ENCODE measurements around the gene SDK2.

Gene SDK2

DNA sequence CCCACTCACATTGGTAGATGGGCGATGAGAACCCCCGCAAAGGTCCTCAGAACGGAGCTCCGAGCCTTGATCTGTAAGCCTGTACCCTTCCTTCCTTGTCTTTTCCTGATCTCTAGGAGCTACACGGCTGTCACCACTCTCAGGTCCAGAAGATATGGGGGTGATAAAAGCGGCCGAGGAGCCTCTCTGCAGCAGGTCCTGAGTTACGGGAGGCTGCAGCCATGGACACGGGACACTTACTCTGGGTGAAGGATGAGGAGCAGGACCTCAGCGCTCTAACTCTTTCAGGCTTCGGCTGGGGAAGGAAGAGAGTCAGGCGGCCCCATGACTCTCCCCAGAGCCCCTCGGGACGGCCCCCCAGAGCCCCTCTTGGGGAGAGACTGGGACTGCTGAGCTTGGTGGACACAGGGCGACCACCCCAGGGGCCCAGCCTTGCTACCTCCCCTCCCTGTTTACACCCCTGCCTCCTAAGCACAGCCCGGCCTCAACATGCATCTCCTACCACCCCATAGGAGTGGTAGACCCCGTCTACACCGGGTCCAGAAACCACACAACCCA is 74.4 kb downstream of the SDK2 start:
- H3K36me3 Mint-ChIP-seq (ENCODE audit: low read depth), result no peaks in the 10 kb centered on the region
- H3K4me3 Mint-ChIP-seq, result no peak overlapping the region
- H3K27ac Mint-ChIP-seq, result no peak overlapping the region
- intact Hi-C loops (cut with micrococcal nuclease), result no loop called here
- H3K4me1 Mint-ChIP-seq (ENCODE audit: low read depth), result peaks cover 9% of the 10 kb centered on the region
- H3K9me3 Mint-ChIP-seq, result no peaks in the 10 kb centered on the region
- no peaks in the 10 kb centered on the region for H3K27me3 Mint-ChIP-seq

DNA sequence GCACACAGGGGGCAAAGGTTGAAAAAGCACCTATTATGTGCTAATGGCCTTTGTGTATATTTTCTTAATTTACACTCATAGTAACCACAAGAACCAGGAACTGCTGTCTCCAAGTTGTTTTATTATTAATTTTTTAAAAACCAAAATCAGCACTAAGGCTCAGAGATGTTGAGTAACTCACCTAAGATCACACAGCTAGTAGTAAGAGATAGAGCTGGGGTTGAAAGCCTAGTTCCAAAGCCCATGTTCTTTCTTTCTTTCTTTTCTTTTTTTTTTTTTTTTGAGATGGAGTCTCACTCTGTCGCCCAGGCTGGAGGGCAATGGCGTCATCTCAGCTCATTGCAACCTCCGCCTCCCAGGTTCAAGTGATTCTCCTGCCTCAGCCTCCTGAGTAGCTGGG is 75.3 kb downstream of the SDK2 start:
- H3K9me3 Mint-ChIP-seq, result no peaks in the 10 kb centered on the region
- no peak overlapping the region for H3K4me3 Mint-ChIP-seq
- no peaks in the 10 kb centered on the region for H3K36me3 Mint-ChIP-seq (ENCODE audit: low read depth)
- H3K4me1 Mint-ChIP-seq (ENCODE audit: low read depth), result peaks cover 9% of the 10 kb centered on the region
- no peak overlapping the region for H3K27ac Mint-ChIP-seq
- intact Hi-C loops (cut with micrococcal nuclease), result no loop called here
- H3K27me3 Mint-ChIP-seq, result no peaks in the 10 kb centered on the region

DNA sequence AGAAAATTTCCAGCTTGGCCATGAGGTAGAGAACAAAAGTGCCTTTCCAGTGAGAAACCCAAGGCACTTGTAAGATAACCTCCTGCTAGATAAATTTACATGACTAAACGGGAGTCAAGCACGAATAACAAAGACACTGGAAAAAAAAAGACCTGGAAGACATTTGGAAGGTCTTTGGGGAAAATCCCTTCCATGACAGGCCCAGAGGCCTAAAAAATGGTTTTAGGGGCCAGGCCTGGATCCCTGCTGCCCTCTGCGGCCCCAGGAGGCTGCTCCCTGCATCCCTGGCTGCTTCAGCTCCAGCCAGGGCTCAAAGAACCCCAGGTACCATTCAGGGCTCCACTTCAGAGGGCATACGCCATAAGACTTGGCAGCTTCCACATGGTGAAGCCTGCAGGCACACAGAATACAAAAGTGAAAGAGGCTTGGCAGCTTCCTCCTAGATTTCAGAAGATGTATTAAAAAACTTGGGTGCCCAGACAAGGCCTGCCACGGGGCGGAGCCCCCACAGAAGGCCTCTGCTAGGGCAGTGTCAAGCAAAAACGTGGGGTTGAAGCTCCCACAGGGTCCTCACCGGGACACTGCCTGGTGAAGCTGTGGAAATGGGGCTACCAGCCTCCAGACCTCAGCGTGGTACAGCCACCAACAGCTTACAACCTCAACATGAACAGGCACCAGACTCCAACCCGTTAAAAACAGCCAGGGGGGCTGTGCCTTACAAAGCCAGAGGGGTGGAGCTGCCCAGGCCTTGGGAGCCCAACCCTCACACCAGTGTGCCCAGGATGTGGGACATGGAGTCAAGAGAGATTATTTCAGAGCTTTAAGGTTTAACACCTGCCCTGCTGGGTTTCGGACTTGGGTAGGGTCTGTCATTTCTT is 77.1 kb downstream of the SDK2 start:
- H3K36me3 Mint-ChIP-seq (ENCODE audit: low read depth), result no peaks in the 10 kb centered on the region
- H3K4me3 Mint-ChIP-seq, result no peak overlapping the region
- H3K27me3 Mint-ChIP-seq, result no peaks in the 10 kb centered on the region
- peak overlapping the region; percentile 47 for H3K27ac Mint-ChIP-seq
- peaks cover 9% of the 10 kb centered on the region for H3K4me1 Mint-ChIP-seq (ENCODE audit: low read depth)
- intact Hi-C loops (cut with micrococcal nuclease), result no loop called here
- H3K9me3 Mint-ChIP-seq, result no peaks in the 10 kb centered on the region

DNA sequence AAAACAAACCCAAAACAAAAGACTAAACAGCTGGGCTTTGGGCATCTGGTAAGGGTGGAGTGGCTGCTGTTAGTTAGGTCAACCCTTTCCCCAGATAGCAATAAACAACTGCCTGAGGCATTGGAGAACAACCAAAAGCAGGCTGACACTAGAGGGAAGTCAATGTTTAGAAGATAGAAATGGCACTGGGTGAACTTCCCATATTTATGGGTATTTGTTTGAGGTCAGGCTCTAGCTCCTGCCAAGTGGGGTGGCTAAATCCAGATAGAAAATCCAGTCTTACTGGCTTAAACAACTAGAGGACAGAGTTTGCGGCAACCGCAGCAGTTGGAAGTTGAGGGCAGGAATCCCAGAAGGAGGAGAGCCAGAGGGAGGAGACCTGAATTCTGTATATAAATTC is 79.4 kb downstream of the SDK2 start:
- no peaks in the 10 kb centered on the region for H3K27me3 Mint-ChIP-seq

DNA sequence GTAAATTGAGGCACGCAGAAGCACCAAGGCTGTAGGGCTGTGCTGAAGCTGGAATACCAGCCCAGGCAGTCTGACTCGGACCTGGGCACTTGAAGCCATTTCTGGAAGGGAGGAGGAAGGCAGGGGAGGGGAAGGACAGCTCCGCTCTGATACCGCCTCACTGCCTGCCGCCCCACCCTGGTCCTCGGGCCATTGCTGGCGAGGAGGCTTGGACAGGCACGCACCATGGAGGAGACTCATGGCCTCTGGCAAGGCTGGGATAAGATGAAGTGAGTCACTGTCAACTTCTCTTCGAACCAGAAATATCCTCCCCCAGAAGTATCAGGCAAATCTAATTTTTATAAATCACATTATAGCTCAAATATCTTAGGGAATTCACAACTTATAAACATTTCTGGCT is 81.3 kb downstream of the SDK2 start:
- Mint-ChIP-seq H3K9me3 (no peaks in the 10 kb centered on the region), H3K27me3 (no peaks in the 10 kb centered on the region), H3K36me3 (ENCODE audit: low read depth) (no peaks in the 10 kb centered on the region), H3K4me3 (no peak overlapping the region), H3K4me1 (ENCODE audit: low read depth) (peaks cover 9% of the 10 kb centered on the region), H3K27ac (no peak overlapping the region)
- intact Hi-C loops (cut with micrococcal nuclease), result no loop called here

More for the DNA sequence above, 79.4 kb downstream of the SDK2 start:
- peaks cover 9% of the 10 kb centered on the region for H3K4me1 Mint-ChIP-seq (ENCODE audit: low read depth)
- intact Hi-C loops (cut with micrococcal nuclease), result no loop called here
- H3K4me3 Mint-ChIP-seq, result no peak overlapping the region
- H3K27ac Mint-ChIP-seq, result no peak overlapping the region
- H3K9me3 Mint-ChIP-seq, result no peaks in the 10 kb centered on the region
- no peaks in the 10 kb centered on the region for H3K36me3 Mint-ChIP-seq (ENCODE audit: low read depth)

DNA sequence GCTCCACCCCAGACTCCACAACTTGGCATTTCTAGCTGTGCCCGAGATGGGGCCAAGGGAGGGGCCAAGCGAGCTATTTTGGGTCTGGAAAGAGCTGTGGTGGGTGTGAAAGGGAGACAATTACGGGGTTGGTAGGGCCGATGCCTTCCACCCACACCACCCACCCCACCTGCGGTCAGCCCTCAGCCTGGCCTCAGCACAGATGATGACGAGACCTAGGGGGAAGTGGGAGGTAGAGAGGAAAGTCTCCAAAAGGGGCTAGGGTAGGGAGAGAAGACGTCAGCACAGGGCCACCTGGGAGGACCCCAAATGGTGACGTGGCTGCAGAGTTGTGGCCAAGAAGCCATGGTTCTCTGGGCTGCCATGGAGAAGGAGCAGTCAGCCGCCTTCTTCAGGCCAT is 83.1 kb downstream of the SDK2 start:
- no peaks in the 10 kb centered on the region for H3K4me1 Mint-ChIP-seq (ENCODE audit: low read depth)
- intact Hi-C loops (cut with micrococcal nuclease), result no loop called here
- H3K4me3 Mint-ChIP-seq, result no peak overlapping the region
- no peaks in the 10 kb centered on the region for H3K9me3 Mint-ChIP-seq
- H3K27me3 Mint-ChIP-seq, result no peaks in the 10 kb centered on the region
- H3K36me3 Mint-ChIP-seq (ENCODE audit: low read depth), result no peaks in the 10 kb centered on the region
- no peak overlapping the region for H3K27ac Mint-ChIP-seq

DNA sequence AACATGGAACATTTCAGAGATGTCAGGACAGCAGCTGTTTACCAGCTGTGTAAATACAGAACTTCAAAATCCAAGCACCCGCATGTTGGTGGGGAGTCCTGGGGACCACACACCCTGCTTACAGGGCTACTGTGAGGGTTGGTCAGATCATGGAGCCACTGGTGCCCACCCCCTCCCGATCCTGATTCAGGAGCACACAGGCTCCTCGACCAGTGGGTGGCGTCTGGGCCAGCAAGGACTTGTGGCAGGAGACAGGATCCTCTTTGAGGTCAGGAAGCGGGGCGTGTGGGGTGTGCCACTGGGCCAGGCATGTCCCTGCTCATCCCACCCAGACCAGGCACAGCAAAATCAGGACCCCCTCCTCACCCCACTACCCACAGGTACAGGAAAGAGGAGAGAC is 83.6 kb downstream of the SDK2 start:
- Mint-ChIP-seq H3K9me3 (no peaks in the 10 kb centered on the region), H3K4me1 (ENCODE audit: low read depth) (no peaks in the 10 kb centered on the region), H3K27me3 (peaks cover 1% of the 10 kb centered on the region), H3K27ac (no peak overlapping the region), H3K36me3 (ENCODE audit: low read depth) (no peaks in the 10 kb centered on the region), H3K4me3 (no peak overlapping the region)
- intact Hi-C loops (cut with micrococcal nuclease), result no loop called here

DNA sequence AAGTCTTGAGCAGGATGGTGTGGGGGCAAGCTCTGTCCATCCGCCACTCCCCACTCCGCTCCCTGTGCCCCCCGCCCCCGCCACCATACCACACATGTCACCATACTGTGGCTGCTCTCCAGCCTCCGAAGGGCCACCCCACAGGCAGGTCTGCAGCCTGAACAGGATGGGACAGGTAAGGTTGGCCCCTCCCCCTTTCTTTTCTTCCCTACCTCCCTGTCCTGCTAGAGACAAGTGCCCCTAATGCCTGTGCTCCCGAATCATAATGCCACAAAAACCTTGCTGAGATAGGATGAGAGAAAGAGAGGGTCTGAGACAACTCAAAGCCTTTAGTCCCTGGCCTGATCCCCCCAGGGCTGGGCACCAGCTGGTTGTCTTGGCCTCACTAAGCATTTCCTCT is 84.7 kb downstream of the SDK2 start:
- no peak overlapping the region for H3K4me3 Mint-ChIP-seq
- intact Hi-C loops (cut with micrococcal nuclease), result no loop called here
- no peaks in the 10 kb centered on the region for H3K4me1 Mint-ChIP-seq (ENCODE audit: low read depth)
- no peaks in the 10 kb centered on the region for H3K9me3 Mint-ChIP-seq
- H3K36me3 Mint-ChIP-seq (ENCODE audit: low read depth), result no peaks in the 10 kb centered on the region
- no peak overlapping the region for H3K27ac Mint-ChIP-seq
- H3K27me3 Mint-ChIP-seq, result peaks cover 4% of the 10 kb centered on the region

DNA sequence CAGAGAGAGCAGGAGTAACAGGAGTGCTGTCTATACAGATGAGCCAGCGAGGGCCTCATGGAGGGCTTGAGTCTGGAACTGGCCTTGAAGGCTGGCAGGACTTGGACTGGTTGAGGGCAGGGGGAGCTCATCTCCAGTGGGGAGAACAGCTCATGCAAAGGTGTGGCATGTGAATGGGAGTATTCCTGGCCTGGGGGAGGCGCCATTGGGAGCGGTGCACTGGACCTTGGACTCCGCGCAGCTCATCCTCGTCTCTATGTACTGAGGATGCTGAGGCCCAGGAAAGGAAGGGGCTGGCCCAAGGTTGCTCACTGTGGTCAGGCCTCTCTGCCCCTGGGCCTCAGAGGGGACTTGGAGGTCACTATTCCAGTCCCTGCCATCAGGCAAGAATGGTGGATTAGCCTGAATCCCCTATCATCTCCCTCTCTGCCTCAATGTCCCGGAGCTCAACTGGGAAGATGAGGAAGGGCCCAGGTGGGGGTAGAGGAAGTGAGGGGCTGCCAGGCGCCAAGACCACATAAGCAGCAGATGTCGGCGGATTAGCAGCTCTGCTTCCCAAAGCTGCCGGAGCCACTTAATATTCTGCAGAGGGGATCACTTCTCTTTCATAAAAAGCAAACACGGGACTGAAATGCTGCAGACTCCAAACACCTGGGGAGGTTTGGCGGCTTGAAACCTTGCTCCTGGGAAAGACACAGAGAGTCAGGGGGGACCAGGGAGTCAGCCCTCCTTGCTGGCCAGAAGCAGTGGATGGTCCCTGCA is 88.9 kb downstream of the SDK2 start:
- Mint-ChIP-seq H3K27ac (no peak overlapping the region), H3K4me1 (ENCODE audit: low read depth) (peaks cover 6% of the 10 kb centered on the region), H3K36me3 (ENCODE audit: low read depth) (no peaks in the 10 kb centered on the region), H3K27me3 (peaks cover 15% of the 10 kb centered on the region), H3K4me3 (no peak overlapping the region), H3K9me3 (no peaks in the 10 kb centered on the region)
- intact Hi-C loops (cut with micrococcal nuclease), result no loop called here

DNA sequence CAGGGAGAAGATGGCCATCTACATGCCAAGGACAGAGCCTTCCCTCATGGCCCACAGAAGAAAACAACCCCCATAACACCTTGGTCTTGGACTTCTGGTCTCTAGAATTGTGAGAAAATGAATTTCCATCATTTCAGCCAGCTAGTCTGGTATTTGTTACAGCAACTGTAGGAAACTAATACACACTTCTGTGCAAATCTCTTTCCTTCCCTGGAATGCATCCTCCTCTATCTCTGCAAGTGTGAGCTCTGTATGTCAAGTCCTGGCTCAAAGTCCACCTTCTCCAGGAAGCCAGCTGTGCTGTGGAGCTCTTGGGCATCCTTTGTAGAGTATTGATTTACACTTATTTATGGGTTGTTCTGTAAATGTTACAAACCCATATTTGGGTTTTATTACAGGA is 89.7 kb downstream of the SDK2 start:
- H3K4me3 Mint-ChIP-seq, result no peak overlapping the region
- peaks cover 18% of the 10 kb centered on the region for H3K27me3 Mint-ChIP-seq
- intact Hi-C loops (cut with micrococcal nuclease), result no loop called here
- no peaks in the 10 kb centered on the region for H3K36me3 Mint-ChIP-seq (ENCODE audit: low read depth)
- H3K9me3 Mint-ChIP-seq, result no peaks in the 10 kb centered on the region
- H3K27ac Mint-ChIP-seq, result no peak overlapping the region
- peaks cover 8% of the 10 kb centered on the region for H3K4me1 Mint-ChIP-seq (ENCODE audit: low read depth)

DNA sequence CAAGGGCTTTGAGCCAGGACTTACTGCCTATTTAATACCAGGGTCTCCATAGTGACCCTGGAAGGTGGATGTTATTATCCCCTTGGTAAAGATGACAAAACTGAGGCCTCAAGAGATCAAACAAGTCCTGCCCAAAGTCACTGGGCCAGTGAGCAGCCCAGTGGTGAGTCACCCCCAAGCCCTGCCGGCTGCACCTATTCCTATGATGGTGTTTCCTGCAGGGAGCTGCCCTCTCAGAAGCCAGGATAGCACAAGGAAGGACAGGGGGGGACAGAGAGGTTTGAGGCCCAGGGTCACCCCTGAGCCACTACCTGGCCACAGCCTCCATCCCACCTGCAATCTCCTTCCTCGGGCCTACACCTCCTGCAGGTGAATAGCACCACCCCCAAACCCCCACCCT is 90.9 kb downstream of the SDK2 start:
- Mint-ChIP-seq H3K27ac (no peak overlapping the region), H3K27me3 (peaks cover 19% of the 10 kb centered on the region), H3K4me3 (no peak overlapping the region), H3K4me1 (ENCODE audit: low read depth) (peaks cover 20% of the 10 kb centered on the region), H3K9me3 (no peaks in the 10 kb centered on the region), H3K36me3 (ENCODE audit: low read depth) (no peaks in the 10 kb centered on the region)
- intact Hi-C loops (cut with micrococcal nuclease), result no loop called here

DNA sequence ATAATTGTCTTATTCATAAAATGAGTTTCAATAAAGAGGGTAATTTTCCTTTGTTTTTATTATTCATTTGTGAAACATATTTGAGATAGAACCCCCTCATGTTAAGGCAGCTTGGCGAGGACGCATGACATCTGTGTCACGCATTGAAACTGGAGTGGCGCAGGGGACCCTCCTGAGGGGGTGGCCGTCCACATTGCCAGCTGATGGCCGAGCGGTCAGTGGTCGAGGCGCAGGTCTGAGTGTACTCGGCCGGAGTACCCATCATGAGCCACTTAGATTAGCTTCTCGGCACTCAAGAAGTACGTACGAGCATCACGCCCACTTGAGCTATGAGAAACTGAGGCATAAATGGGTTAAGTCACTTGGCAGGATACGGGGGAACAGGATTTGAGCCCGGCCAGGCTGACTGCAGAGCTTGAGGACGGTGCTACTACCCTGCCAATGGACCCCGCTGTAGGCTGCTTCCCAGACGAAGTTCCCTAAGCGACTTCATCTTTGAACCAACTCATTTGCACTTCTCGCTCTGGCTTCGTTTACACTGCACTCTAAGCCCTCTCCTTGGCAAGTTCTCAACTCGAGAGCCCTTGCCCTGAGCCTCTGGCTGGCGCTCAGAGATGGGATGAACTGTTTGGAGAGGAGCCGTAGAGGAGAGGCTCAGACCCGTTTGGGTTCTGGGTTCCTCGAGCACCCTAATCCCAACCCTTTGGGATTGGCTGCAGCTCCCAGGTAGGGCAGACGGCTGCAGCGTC is 91.8 kb downstream of the SDK2 start:
- intact Hi-C loops (cut with micrococcal nuclease), result no loop called here
- H3K4me3 Mint-ChIP-seq, result no peak overlapping the region
- H3K4me1 Mint-ChIP-seq (ENCODE audit: low read depth), result peaks cover 28% of the 10 kb centered on the region
- H3K9me3 Mint-ChIP-seq, result no peaks in the 10 kb centered on the region
- H3K27ac Mint-ChIP-seq, result no peak overlapping the region
- no peaks in the 10 kb centered on the region for H3K36me3 Mint-ChIP-seq (ENCODE audit: low read depth)
- peaks cover 19% of the 10 kb centered on the region for H3K27me3 Mint-ChIP-seq

DNA sequence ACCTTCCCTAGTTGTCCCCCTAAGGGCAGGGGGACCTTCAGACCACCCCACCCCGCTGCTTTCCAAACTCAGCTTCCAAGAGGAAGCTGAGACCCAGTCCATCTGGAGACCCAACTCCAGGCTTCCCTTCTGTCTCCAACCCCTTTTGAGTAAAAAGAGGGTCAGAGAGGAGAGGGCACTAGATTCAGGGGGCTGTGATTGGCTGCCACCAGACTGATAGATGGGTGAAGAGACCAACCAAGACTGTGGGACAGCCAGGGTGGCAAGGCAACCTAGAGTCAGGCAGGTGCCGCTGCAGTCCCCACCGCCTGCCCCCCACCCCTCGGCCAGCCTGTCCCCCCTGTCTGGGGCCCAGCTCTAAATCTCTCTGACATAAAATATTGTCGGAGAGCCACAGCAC is 92.5 kb downstream of the SDK2 start:
- peak overlapping the region; percentile 53 for H3K4me3 Mint-ChIP-seq
- peaks cover 19% of the 10 kb centered on the region for H3K27me3 Mint-ChIP-seq
- intact Hi-C loops (cut with micrococcal nuclease), result no loop called here
- H3K36me3 Mint-ChIP-seq (ENCODE audit: low read depth), result no peaks in the 10 kb centered on the region
- H3K9me3 Mint-ChIP-seq, result no peaks in the 10 kb centered on the region
- no peak overlapping the region for H3K27ac Mint-ChIP-seq
- peaks cover 35% of the 10 kb centered on the region for H3K4me1 Mint-ChIP-seq (ENCODE audit: low read depth)

DNA sequence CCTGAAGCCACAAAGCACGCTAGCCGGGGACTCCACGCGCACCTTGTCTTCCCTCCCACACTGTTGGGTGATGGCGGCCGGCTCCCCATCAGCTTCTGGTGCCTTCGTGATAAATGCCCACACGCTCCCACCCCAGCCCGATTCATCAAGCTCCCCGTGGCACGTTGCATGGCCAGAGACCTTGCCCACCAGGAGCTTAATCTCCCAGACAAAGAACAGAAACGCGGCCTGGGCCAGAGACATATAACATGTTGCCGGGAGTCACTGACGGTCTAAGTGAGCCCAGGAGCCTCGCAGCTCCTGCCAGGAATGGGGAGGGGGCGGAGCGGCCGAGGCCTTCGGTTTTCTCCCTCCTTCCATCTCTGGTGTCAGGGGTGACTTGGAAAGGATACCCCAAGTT is 93.1 kb downstream of the SDK2 start:
- intact Hi-C loops (cut with micrococcal nuclease), result no loop called here
- no peaks in the 10 kb centered on the region for H3K36me3 Mint-ChIP-seq (ENCODE audit: low read depth)
- no peak overlapping the region for H3K27ac Mint-ChIP-seq
- peaks cover 41% of the 10 kb centered on the region for H3K4me1 Mint-ChIP-seq (ENCODE audit: low read depth)
- H3K9me3 Mint-ChIP-seq, result no peaks in the 10 kb centered on the region
- peaks cover 19% of the 10 kb centered on the region for H3K27me3 Mint-ChIP-seq
- H3K4me3 Mint-ChIP-seq, result no peak overlapping the region

All from dendritic cell treated with granulocyte-macrophage colony-stimulating factor and Interleukin-4, amounts not matched to agents 40 ng/mL and 50 ng/mL, for 4 days (primary cell).